Placental epithelial cell (primary cell): Measurements from ENCODE around the gene SEPSECS. TPM values are rescaled to one million over a fixed set of nuclear protein-coding genes. Genes with fewer than 3 reads are reported as not detected.

Experiments
- total RNA-seq: library from RNA; depleted of rRNA; stranded (reverse); fragments of >200 nt; gene quantifications from 2 replicates; pipeline ENCODE4 v1.2.3, GENCODE V29; 2012

The SEPSECS gene
- total RNA-seq, result 6.7 and 8.6 TPM in 2 replicates

DNA sequence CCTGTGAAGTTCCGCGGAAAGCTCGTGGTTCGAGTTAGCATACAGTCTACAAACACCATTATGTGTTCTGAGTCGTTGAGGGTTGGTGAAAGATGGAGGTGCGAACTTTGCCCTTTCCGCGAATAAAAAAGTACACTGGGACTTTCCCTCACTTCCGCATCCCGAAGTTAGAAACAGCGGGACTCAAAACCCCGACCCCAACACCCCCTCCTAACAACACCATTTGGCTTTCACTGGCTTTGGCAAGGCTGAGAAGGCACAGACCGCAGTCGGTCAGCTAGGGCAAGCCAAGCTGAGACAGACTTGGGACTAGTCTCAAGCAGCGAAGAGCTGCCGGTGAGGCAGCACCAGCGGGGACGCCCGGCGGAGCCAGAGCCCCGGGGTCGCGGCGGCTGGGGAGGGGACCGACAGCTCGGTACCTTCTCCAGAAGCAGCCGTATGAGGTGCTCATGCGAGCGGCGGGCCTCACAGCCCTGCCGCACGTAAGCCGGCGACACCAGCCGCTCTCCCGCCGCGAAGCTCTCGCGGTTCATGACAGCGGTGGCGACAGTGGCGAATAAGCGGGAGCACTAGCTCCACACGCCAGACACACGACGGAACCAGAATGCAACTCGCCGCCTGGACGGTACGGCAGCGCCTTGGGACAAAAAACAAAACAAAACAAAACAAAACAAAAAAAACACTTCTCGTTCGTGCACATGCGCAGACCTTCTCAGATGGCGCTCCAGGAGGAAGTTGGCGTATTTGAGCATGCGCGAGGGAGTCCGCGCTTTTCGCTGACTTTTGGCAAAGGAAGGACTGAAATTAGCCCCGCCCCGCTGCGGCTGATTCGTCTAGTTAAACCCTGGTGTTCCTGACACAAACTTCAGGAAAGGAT, at the start of gene SEPSECS:
SEPSECS (minus strand) TSS at position 613 of the 877 bp plus-strand sequence; CDS start at position 533, 80 bp downstream.

Other genes starting within 250 kb of the SEPSECS start
- 2.4 and 2.5 TPM in 2 replicates for gene CCDC149, start 247.4 kb downstream of the SEPSECS start, total RNA-seq
- not detected in 2 replicates for gene LGI2, start 129.5 kb downstream of the SEPSECS start, total RNA-seq
- gene PI4K2B, start 73.6 kb upstream of the SEPSECS start, total RNA-seq, result 18.1 and 23.2 TPM in 2 replicates
- gene ZCCHC4, start 152.3 kb upstream of the SEPSECS start, total RNA-seq, result 6.7 and 12.9 TPM in 2 replicates
- gene ANAPC4, start 216.8 kb upstream of the SEPSECS start, total RNA-seq, result 17.3 and 19.4 TPM in 2 replicates